Hematopoietic multipotent progenitor cell treated with erythropoietin and hydrocortisone succinate and interleukin-3 and kit ligand, for 17 days (in vitro differentiated cells): ENCODE measurements around the gene DHX9.
"Not testable (repeated sequence)": the region's sequence is repeated elsewhere in the genome, so short reads cannot be mapped to it uniquely, and the experiment has no call there.

ENCODE experiments used
- DNase-seq: peaks from one replicate; pipeline ENCODE4 v3.0.0-alpha.2; 2015; ENCODE audit warnings: low spot score

The DHX9 gene

DNA sequence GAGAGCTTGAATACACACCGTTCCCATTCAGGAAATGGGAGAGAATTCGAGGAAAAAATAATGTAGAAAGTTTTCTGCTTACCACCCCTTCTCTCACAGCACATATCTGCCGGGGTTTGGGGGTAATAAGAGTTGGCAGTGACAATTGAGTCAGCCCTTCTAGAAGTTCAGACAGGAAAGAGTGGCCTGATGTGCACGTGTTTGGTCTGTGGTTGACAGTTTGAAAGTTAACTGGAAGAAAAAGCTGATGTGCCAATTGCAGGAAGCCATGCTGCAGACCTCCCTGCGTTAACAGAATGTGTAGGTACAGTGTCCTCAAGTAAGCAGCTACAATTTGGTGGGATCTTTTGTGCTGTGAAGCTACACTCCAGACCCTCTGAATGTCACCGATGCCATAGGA, 50.9 kb downstream of the DHX9 start:
- no peak for DNase-seq

DNA sequence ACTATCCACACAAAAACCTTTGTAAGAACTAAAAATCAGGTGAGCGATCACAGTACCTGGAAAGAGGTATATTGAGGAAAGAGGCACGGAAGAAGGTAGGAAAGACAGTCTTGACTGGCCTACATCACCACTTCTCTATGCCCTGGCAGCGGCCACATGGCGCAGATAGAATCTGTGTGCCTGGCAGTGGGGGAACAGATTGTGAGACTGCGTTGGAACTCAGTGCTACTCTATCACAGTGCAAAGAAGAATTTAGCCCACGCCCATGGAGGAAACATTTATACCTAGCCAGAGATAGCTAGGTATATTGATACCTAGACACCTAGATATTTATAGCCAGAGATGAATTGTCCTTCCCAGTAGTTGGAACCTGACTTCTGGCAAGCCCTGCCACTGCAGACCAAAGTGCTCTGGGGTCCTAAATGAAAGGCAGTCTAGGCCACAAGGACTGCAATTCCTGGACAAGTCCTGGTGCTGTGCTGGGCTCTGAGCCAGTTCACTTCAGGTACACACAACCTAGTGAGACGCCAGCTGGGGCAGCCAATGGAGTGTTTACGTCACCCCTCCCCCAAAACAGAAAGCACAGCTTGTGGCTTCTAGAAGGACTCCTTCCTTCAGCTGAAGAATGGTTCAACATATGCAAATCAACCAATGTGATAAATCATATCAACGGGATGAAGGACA, 51.9 kb downstream of the DHX9 start:
- no peak for DNase-seq

DNA sequence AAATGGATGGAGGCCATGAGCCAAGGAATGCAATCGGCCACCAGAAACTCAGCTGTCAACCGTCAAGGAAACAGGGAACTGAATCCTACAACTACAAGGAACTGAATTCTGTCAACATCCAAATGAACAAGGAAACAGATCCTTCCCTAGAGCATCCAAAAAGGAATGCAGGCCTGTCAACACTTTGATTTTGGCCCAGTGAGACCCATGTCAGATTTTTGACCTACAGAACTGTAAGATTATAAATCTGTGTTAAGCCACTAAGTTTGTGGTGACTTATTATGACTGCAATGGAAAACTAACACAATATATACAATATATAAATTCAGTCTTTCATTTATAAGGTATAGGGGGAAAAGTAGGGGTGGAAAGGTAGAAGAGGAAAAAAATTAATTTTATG, 58.5 kb downstream of the DHX9 start:
- DNase-seq, result no peak

DNA sequence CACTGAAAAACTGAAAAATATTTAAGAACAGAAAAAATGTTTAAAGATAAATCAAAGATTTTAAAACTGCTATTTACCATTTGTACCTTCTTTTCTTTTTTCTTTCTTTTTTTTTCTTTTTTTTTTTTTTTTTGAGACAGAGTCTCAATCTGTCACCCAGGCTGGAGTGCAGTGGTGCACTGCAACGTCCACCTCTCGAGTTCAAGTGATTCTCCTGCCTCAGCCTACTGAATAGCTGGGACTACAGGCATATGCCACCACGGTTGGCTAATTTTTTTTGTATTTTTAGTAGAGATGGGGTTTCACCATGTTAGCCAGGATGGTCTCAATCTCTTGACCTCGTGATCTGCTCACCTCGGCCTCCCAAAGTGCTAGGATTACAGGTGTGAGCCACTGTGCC, 62.8 kb downstream of the DHX9 start:
- not testable (repeated sequence) for DNase-seq

DNA sequence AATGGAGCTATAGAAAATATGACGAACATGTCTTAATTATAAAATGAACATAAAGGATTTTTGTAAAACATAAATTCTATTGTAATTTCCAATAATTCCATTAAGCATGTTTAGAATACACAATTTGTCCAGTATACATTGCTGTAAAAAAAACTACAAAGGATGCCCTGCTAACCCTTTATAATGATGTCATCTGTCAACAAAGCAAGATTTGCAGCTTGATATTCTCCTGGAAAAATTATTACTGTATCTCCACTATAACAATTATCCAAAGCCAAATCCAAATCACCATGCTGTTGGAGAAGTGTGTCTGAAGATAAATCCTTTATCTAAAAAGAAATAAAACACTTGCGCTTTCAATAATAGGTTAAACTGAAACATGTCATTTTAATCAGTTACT, 66.2 kb downstream of the DHX9 start:
- no peak for DNase-seq

DNA sequence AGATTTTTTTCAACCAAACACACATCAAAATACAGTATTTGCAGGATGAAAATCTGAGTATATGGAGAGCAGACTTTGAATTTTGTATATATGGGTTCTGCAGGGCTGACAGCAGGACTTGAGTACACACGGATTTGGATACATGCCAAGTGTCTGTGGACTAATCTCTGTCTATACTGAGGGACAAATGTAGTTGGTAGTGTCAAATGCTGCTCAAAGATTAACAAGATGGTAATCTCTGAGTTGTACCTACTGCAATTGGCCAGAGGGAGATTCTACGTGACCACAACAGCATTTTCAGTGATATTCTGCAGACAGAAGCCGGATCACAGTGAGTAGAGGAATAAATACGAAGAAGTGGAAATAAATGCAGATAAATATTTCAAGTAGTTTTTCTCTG, 70.4 kb downstream of the DHX9 start:
- no peak for DNase-seq

DNA sequence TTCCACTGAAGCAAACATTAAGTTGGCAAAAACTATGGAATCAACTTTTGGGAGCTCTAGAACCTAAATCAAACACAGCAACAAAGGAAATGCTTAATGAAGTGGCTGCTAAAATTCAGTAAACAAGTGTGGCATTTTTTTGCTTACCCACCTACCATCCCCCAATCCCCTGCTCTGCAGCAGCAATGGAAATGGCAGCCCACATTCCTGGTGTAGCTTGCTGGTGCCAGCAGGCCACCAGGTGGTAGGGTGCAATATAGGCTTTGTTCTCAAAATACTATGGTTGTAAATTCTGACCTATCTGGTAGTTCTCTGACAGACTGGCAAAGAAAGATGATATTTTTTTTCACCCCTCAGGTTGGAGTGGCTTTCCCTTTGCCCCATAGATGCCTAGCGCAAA, 71.0 kb downstream of the DHX9 start:
- DNase-seq, result no peak

DNA sequence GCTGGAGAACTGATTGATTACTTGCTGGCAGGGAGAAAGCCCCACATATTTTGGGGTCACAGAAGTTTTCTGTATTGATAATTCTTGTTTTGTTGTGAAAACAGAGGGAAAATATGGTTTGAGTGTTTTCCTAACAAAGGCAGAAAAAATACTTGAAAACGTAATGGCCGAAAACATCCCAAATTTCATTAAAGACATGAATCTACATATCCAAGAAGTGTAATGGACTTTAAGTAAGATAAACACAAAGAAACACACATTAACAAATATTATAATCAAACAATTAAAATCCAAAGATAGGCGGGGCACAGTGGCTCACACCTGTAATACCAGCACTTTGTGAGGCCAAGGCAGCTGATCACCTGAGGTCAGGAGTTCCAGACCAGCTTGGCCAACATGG, 74.3 kb downstream of the DHX9 start:
- DNase-seq, result no peak

DNA sequence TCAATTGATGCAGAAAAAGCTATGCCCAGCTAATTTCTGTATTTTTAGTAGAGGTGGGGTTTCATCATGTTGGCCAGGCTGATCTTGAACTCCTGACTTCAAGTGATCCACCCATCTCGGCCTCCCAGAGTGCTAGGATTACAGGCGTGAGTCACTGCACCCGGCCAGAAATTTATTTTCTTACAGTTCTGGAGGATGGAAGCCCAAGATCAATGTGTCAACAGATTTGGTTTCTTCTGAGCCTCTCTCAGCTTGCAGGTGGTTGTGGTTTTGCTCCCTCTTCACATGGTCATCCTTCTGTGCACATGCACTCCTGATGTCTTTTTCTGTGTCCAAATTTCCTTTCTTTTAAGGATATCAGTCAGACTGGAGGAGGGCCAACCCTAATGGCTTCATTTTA, 78.2 kb downstream of the DHX9 start:
- DNase-seq, result no peak

DNA sequence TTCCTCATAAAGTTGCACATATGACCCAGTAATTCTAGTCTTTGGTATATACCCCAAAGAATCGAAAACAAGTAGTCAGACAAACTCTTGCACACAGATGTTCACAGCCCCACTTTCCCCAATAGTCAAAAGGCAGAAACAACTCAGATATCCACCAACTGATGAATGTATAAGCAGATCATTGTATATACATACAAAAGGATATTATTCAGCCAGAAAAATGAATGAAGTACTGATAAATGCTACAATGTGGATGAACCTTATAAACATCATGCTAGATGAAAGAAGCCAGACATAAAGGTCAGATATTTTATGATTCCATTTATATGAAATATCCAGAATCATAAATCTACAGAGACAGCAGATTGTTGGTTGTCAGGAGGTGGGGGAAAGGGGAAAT, 86.5 kb downstream of the DHX9 start:
- DNase-seq, result no peak

DNA sequence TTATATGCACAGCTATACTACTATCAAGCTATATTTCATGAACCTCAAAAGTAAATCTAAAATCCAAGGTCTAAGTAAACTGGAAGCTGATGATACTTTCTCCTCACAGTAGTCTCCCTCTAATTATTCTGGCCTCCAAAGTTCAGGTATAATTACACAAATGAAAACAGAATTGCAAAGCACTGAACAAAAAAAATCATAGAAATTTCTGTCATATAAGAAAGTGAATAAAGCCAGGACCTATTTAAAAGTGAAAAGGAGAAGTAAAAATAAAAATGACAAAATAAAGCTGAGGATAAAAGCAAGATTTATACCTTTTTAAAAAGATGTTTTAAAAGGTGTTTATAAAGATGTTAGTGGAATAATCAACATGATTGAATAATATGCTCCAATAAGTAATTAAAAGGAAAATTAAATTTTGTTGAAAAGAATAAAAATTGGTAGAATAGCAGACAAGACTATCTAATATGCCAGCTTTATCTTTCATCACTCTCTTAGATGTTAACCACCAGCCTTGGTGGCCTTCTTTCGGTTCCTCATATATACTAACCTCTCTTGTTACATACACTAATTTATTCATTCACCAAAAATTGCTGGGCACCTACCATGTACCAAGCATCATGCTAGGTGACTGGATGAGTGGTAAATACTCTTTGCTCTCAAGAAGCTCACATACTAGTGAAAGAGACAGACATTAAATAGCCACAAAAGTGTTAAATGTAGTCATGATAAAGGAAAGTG, 88.7 kb downstream of the DHX9 start:
- DNase-seq, result no peak

DNA sequence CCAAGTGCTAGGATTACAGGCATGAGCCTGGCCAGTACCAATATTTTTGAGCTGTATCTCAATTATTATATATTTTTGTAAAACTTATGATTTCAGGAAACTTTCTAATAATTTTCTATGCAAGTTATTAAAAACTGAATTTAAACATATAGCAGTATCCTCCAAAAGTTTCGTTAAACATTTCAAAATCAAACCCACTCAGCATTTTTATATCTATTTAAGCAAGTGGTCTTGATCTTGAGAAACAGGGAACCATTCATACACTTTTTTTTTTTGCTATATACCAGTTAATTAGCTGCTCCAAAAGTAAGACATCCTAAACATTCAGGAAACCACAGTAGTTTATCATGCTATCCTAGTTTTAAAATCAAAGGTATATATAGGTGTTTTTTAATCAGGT, 91.8 kb downstream of the DHX9 start:
- no peak for DNase-seq

DNA sequence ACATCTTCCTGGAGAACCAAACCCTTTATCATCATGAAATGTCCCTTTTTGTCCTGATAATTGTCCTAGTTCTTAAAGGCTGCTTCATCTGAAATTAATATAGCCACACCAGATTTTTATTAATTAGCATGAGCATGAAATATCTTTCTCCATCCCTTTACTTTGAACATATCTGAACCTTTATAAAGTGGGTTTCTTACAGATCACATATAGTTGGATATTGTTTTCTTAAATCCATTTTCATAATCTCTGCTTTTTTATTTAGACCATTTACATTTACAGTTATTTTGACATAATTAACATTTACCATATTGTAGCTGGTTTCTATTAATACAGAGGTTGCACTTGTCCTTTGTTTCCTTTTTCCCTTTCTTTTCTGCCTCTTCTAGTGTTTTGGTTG, 96.6 kb downstream of the DHX9 start:
- no peak for DNase-seq
